Trophoblast cell (in vitro differentiated cells and primary cell): ENCODE results near the gene GARS1.
"Not testable (repeated sequence)": the region's sequence is repeated elsewhere in the genome, so short reads cannot be mapped to it uniquely, and the experiment has no call there.

ENCODE experiments used
- DNase-seq, 2 donors: peaks; one replicate each; pipeline ENCODE4 v3.0.0-alpha.2; 2016
- H2AFZ ChIP-seq: 2 replicates; pipeline ENCODE4 v1.6.1; 2013; ENCODE audit warnings: low read length, moderate library complexity, mild to moderate bottlenecking; ENCODE audit not compliant: insufficient read depth, poor library complexity
- H2AK5ac ChIP-seq: 2 replicates; pipeline ENCODE4 v1.6.1; 2013; ENCODE audit warnings: mild to moderate bottlenecking, low read length
- H2BK120ac ChIP-seq: 2 replicates; pipeline ENCODE4 v1.6.1; 2013; ENCODE audit warnings: low read length, mild to moderate bottlenecking, moderate library complexity; ENCODE audit not compliant: insufficient read depth, poor library complexity
- H2BK12ac ChIP-seq: 2 replicates; pipeline ENCODE4 v1.6.1; 2013; ENCODE audit warnings: mild to moderate bottlenecking, low read length, moderate library complexity
- H2BK5ac ChIP-seq: 2 replicates; pipeline ENCODE4 v1.6.1; 2013; ENCODE audit warnings: low read length, low read depth, moderate library complexity, mild to moderate bottlenecking; ENCODE audit not compliant: poor library complexity
- H3K14ac ChIP-seq: 2 replicates; pipeline ENCODE4 v1.6.1; 2013; ENCODE audit warnings: mild to moderate bottlenecking, low read length
- H3K18ac ChIP-seq: 2 replicates; pipeline ENCODE4 v1.6.1; 2013; ENCODE audit warnings: mild to moderate bottlenecking, low read length
- H3K23ac ChIP-seq: 2 replicates; pipeline ENCODE4 v1.6.1; 2013; ENCODE audit warnings: low read length
- H3K27ac ChIP-seq: 2 replicates; pipeline ENCODE4 v1.5.1; 2013; ENCODE audit warnings: low read depth, mild to moderate bottlenecking, inconsistent platforms, low read length, moderate library complexity
- H3K27me3 ChIP-seq: 2 replicates; pipeline ENCODE4 v1.6.1; 2013; ENCODE audit warnings: inconsistent platforms, mild to moderate bottlenecking, low read length, moderate library complexity; ENCODE audit not compliant: insufficient read depth
- H3K36me3 ChIP-seq, 2 experiments: 1 replicate in 1 of 2; 2 replicates in 1 of 2; pipeline ENCODE4 v1.6.1; 2013; ENCODE audit warnings: low read length in 2 of 2, mild to moderate bottlenecking in 2 of 2, moderate library complexity in 1 of 2; ENCODE audit not compliant: insufficient read depth in 2 of 2, control insufficient read depth in 1 of 2
- H3K4ac ChIP-seq: 2 replicates; pipeline ENCODE4 v1.6.1; 2013; ENCODE audit warnings: low read depth, mild to moderate bottlenecking, low read length, moderate library complexity
- H3K4me1 ChIP-seq, 2 experiments: 1 replicate in 1 of 2; 2 replicates in 1 of 2; pipeline ENCODE4 v1.6.1; 2013; ENCODE audit warnings: low read length in 2 of 2, mild to moderate bottlenecking in 2 of 2, moderate library complexity in 1 of 2; ENCODE audit not compliant: insufficient read depth in 2 of 2, control insufficient read depth in 1 of 2
- H3K4me2 ChIP-seq: 2 replicates; pipeline ENCODE4 v1.6.1; 2013; ENCODE audit warnings: inconsistent platforms, mild to moderate bottlenecking, low read length, moderate library complexity
- H3K4me3 ChIP-seq: 2 replicates; pipeline ENCODE4 v1.5.1; 2013; ENCODE audit warnings: mild to moderate bottlenecking, low read depth, low read length, inconsistent platforms
- H3K79me1 ChIP-seq: one replicate; pipeline ENCODE4 v1.6.1; 2013; ENCODE audit warnings: low read length
- H3K79me2 ChIP-seq: 2 replicates; pipeline ENCODE4 v1.6.1; 2013; ENCODE audit warnings: low read length, mild to moderate bottlenecking; ENCODE audit not compliant: control insufficient read depth, insufficient read depth, poor library complexity
- H3K9ac ChIP-seq: 2 replicates; pipeline ENCODE4 v1.6.1; 2013; ENCODE audit warnings: mild to moderate bottlenecking, low read length
- H3K9me3 ChIP-seq: 2 replicates; pipeline ENCODE4 v1.6.1; 2013; ENCODE audit warnings: low read depth, mild to moderate bottlenecking, control low read depth, inconsistent platforms, low read length; ENCODE audit not compliant: insufficient read depth
- H4K12ac ChIP-seq: 2 replicates; pipeline ENCODE4 v1.6.1; 2013; ENCODE audit warnings: low read depth, mild to moderate bottlenecking, low read length, moderate library complexity
- H4K8ac ChIP-seq: 2 replicates; pipeline ENCODE4 v1.6.1; 2013; ENCODE audit warnings: low read depth, mild to moderate bottlenecking, low read length, moderate library complexity
- H4K91ac ChIP-seq: one replicate; pipeline ENCODE4 v1.6.1; 2013; ENCODE audit warnings: low read depth, mild to moderate bottlenecking, low read length, moderate library complexity
- WGBS: extraction: QIAGEN DNeasy Blood & Tissue Kit; methylation state at CpG from one replicate; pipeline ENCODE4 v1.1.7; 2013; ENCODE audit warnings: missing lambda C conversion rate; ENCODE audit not compliant: insufficient read length, insufficient coverage; ENCODE audit errors: extremely low coverage; 5-methylcytosine and 5-hydroxymethylcytosine counted together

Gene GARS1

GRCh38 chr7:30564243-30564892 is 30.3 kb upstream of the GARS1 start:
- Histone ChIP-seq H4K12ac (no peak overlapping the region), H4K91ac (no peak overlapping the region), H2AK5ac (no peak overlapping the region), H3K79me2 (no peaks in the 10 kb centered on the region), H4K8ac (no peak overlapping the region), H3K36me3 (no peaks in the 10 kb centered on the region), H3K9me3 (no peaks in the 10 kb centered on the region), H3K23ac (no peak overlapping the region), H3K27ac (no peak overlapping the region), H3K79me1 (peaks cover under 1% of the 10 kb centered on the region), H3K4ac (no peak overlapping the region), H3K27me3 (no peaks in the 10 kb centered on the region), H3K9ac (no peak overlapping the region), H2BK120ac (no peak overlapping the region), H3K4me1 (peaks cover under 1 to 4% of the 10 kb centered on the region in 2 experiments), H2BK5ac (no peak overlapping the region), H3K4me2 (no peak overlapping the region), H2BK12ac (no peak overlapping the region), H3K18ac (no peak overlapping the region), H2AFZ (no peak overlapping the region), H3K4me3 (no peak overlapping the region), H3K14ac (no peak overlapping the region)
- whole genome bisulfite sequencing, result no CpG with 5 or more reads among the region's 7 CpGs
- peak; percentile 75 to 91 for DNase-seq

- no peak overlapping the region for H3K4me3 ChIP-seq
- H3K27me3 ChIP-seq, result no peaks in the 10 kb centered on the region
- H2BK5ac ChIP-seq, result no peak overlapping the region
- no peak overlapping the region for H3K4ac ChIP-seq
- H3K27ac ChIP-seq, result no peak overlapping the region
- no peak overlapping the region for H4K12ac ChIP-seq
- H2BK12ac ChIP-seq, result no peak overlapping the region
- H3K18ac ChIP-seq, result no peak overlapping the region
- H2AFZ ChIP-seq, result no peak overlapping the region
- H2BK120ac ChIP-seq, result no peak overlapping the region
- H3K36me3 ChIP-seq, result peaks cover 0 to 4% of the 10 kb centered on the region in 2 experiments
- no peak overlapping the region for H2AK5ac ChIP-seq
- H3K4me2 ChIP-seq, result no peak overlapping the region
- no peaks in the 10 kb centered on the region for H3K9me3 ChIP-seq
- no peaks in the 10 kb centered on the region for H3K4me1 ChIP-seq
- H3K79me2 ChIP-seq, result no peaks in the 10 kb centered on the region
- H3K79me1 ChIP-seq, result no peaks in the 10 kb centered on the region
- no peak overlapping the region for H4K8ac ChIP-seq
- WGBS, result no CpG with 5 or more reads among the region's 2 CpGs
- no peak overlapping the region for H3K14ac ChIP-seq
- no peak overlapping the region for H3K23ac ChIP-seq
- H3K9ac ChIP-seq, result no peak overlapping the region
- no peak overlapping the region for H4K91ac ChIP-seq
- no peak for DNase-seq
Measured at GRCh38 chr7:30566596-30566995, 28.1 kb upstream of the GARS1 start.

GRCh38 chr7:30567081-30567480 is 27.6 kb upstream of the GARS1 start:
- Histone ChIP-seq H3K4me3 (no peak overlapping the region), H2BK5ac (no peak overlapping the region), H3K14ac (no peak overlapping the region), H3K79me2 (no peaks in the 10 kb centered on the region), H4K12ac (no peak overlapping the region), H3K4me2 (no peak overlapping the region), H3K27me3 (no peaks in the 10 kb centered on the region), H3K9me3 (no peaks in the 10 kb centered on the region), H3K79me1 (no peaks in the 10 kb centered on the region), H4K8ac (no peak overlapping the region), H3K23ac (no peak overlapping the region), H3K4ac (no peak overlapping the region), H4K91ac (no peak overlapping the region), H3K27ac (no peak overlapping the region), H3K9ac (no peak overlapping the region), H3K18ac (no peak overlapping the region), H3K36me3 (peaks cover 0 to 4% of the 10 kb centered on the region in 2 experiments), H2AK5ac (no peak overlapping the region), H2AFZ (no peak overlapping the region), H2BK120ac (no peak overlapping the region), H2BK12ac (no peak overlapping the region), H3K4me1 (no peaks in the 10 kb centered on the region)
- no CpG with 5 or more reads among the region's 4 CpGs for WGBS
- no peak for DNase-seq

- not testable (repeated sequence) for H3K4me1 ChIP-seq, H2AFZ ChIP-seq, H3K79me1 ChIP-seq, H3K4me3 ChIP-seq, H3K4me2 ChIP-seq, H2BK5ac ChIP-seq, DNase-seq, H4K12ac ChIP-seq, H3K79me2 ChIP-seq, H2BK12ac ChIP-seq, H3K9me3 ChIP-seq, H2BK120ac ChIP-seq, H2AK5ac ChIP-seq, H4K8ac ChIP-seq, H4K91ac ChIP-seq, H3K27me3 ChIP-seq, H3K9ac ChIP-seq, H3K27ac ChIP-seq, H3K23ac ChIP-seq, H3K18ac ChIP-seq, H3K14ac ChIP-seq, H3K4ac ChIP-seq
- H3K36me3 ChIP-seq, result peaks cover 2 to 11% of the 10 kb centered on the region in 2 experiments
- no CpG with 5 or more reads among the region's 4 CpGs for WGBS
Measured at GRCh38 chr7:30570238-30570637, 24.4 kb upstream of the GARS1 start.
